Pancreas (tissue), 10 donors: ENCODE measurements around the gene TRIP12. TPM values are rescaled to one million over a fixed set of nuclear protein-coding genes. Genes with fewer than 3 reads are reported as not detected.

Experiments used
- ATAC-seq, 4 donors: fragments of 200-7000 bp; cut with Tn5 transposase; one replicate each; pipeline versions ENCODE4 v1.8.0 to v1.9.1; 2020; ENCODE audit warnings: mild to moderate bottlenecking in 4 of 4, moderate library complexity in 4 of 4
- DNase-seq, 6 donors: peaks; one replicate each; pipeline ENCODE4 v3.0.0-alpha.2; 2020
- FAIRE-seq: peaks from 2 replicates; lab custom pipeline; 2012; peaks lifted over from hg19 to GRCh38; lab: Jason Lieb, UNC
- H3K27ac ChIP-seq, 4 donors: fragments of 200-600 bp; sonication (generic); 1 replicate in 3 of 4; 2 replicates in 1 of 4; pipeline versions ENCODE4 v1.5.0 to v1.8.0; 2020
- H3K27me3 ChIP-seq, 4 donors: fragments of 200-600 bp; one replicate each; pipeline ENCODE4 v1.8.0; 2021
- H3K36me3 ChIP-seq, 3 donors: fragments of 200-600 bp; sonication (generic) in 1 of 3; one replicate each; pipeline versions ENCODE4 v1.5.0 to v1.8.0; 2020 to 2021
- H3K4me1 ChIP-seq, 3 donors: fragments of 200-600 bp; one replicate each; pipeline ENCODE4 v1.8.0; 2021
- H3K4me3 ChIP-seq, 4 donors: fragments of 200-600 bp; sonication (generic) in 2 of 4; one replicate each; pipeline versions ENCODE4 v1.5.0 to v1.8.0; 2020 to 2021
- H3K9me3 ChIP-seq, 4 donors: fragments of 200-600 bp; one replicate each; pipeline ENCODE4 v1.8.0; 2021
- WGBS, 2 donors: extraction: QIAGEN DNeasy Blood & Tissue Kit; methylation state at CpG; one replicate each; pipeline ENCODE4 v1.1.7; 2013; 5-methylcytosine and 5-hydroxymethylcytosine counted together
- intact Hi-C, 3 donors: fragments of 100-400 bp; cut with DNase I; formaldehyde crosslinking; loops; one replicate each; pipeline versions ENCODE4 v1.11.1 to v1.14.2; 2022
- polyA plus RNA-seq, 2 donors: library from polyadenylated mRNA; stranded (reverse); fragments of 200-250 nt; gene quantifications; one replicate each; pipeline ENCODE4 v1.2.3, GENCODE V29; 2013
- total RNA-seq, 6 donors: library from RNA; stranded (reverse); fragmentation: NEBNext Ultra II Directional in 4 of 6; extraction: Animal tissue kit (Norgen Biotek cat#: 25700) in 4 of 6; gene quantifications; one replicate each; pipeline versions ENCODE4 v1.2.1 to v1.2.4, GENCODE V29; 2021 to 2023
- TF ChIP-seq, protein P1 (sequence below), 4 donors: fragments of 200-600 bp; sonication (generic) in 3 of 4; IDR thresholded peaks; one replicate each; pipeline versions ENCODE4 v1.5.0 to v1.8.0; 2021; ENCODE audit warnings: antibody characterized with exemption in 4 of 4
- donor health status: healthy with polysubstance abuse.
- donor health status: DM: no; HTN: no; CAD: no; lungs with moderate emphysema.
- donor health status: DM: no; HTN: no; CAD: no.
- donor health status: control.
- donor health status: control.
- donor health status: Bipolar disorder and iron deficiency.
- donor health status: DM: yes; HTN: yes; CAD: no.
- donor health status: DM: no; HTN: no; CAD: no.
- donor health status: DM: no; HTN: no; CAD: no.
- donor health status: DM: yes; HTN: yes; CAD: no.

The TRIP12 gene
- total and polyA plus RNA-seq, 8 donors, result 12.2 to 106 (median 58.6) TPM

DNA sequence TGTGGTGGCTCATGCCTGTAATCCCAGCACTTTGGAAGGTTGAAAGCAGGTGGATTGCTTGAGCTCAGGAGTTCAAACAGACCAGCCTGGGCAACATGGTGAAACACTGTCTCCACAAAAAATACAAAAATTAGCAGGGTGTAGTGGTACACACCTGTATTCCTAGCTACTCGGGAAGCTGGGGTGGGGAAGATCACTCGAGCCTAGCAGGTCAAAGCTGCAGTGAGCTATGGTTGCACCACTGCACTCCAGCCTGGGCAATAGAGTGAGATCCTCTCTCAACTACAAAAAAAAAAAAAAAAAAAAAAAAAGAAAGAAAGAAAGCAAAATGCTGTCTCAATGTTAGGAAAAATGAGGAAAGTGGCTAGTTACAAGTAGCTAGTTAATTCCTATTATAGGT lies 56.8 kb downstream of the TRIP12 start:
- Histone ChIP-seq H3K27me3 (no peaks in the 10 kb centered on the region), H3K4me1 (peaks cover 0 to 6% (median 0%) of the 10 kb centered on the region in 3 donors), H3K4me3 (no peak overlapping the region), H3K36me3 (no peaks in the 10 kb centered on the region), H3K27ac (no peak overlapping the region), H3K9me3 (no peaks in the 10 kb centered on the region)
- intact Hi-C loops, result no loop called here
- FAIRE-seq (no peak), ATAC-seq (no peak), DNase-seq (no peak)
- 94% methylated on average over 2 of the region's 2 CpGs for WGBS, 2 donors
- TF ChIP-seq, protein P1, sequence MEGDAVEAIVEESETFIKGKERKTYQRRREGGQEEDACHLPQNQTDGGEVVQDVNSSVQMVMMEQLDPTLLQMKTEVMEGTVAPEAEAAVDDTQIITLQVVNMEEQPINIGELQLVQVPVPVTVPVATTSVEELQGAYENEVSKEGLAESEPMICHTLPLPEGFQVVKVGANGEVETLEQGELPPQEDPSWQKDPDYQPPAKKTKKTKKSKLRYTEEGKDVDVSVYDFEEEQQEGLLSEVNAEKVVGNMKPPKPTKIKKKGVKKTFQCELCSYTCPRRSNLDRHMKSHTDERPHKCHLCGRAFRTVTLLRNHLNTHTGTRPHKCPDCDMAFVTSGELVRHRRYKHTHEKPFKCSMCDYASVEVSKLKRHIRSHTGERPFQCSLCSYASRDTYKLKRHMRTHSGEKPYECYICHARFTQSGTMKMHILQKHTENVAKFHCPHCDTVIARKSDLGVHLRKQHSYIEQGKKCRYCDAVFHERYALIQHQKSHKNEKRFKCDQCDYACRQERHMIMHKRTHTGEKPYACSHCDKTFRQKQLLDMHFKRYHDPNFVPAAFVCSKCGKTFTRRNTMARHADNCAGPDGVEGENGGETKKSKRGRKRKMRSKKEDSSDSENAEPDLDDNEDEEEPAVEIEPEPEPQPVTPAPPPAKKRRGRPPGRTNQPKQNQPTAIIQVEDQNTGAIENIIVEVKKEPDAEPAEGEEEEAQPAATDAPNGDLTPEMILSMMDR (IDR thresholded peaks at IDR 0.05), result no peak

GRCh38 chr2:229861431-229861830 lies 60.4 kb downstream of the TRIP12 start:
- Histone ChIP-seq H3K27me3 (no peaks in the 10 kb centered on the region), H3K36me3 (peaks cover 0 to 11% (median 10%) of the 10 kb centered on the region in 3 donors), H3K4me1 (peaks cover 0 to 8% (median 0%) of the 10 kb centered on the region in 3 donors), H3K4me3 (no peak overlapping the region), H3K27ac (no peak overlapping the region), H3K9me3 (no peaks in the 10 kb centered on the region)
- DNase-seq, result no peak
- intact Hi-C loops, result no loop called here
- TF ChIP-seq, protein P1 (IDR thresholded peaks at IDR 0.05), result no peak
- peak; percentile 29 for FAIRE-seq
- ATAC-seq, result no peak

- no peaks in the 10 kb centered on the region for H3K9me3 ChIP-seq
- no peaks in the 10 kb centered on the region for H3K27me3 ChIP-seq
- H3K27ac ChIP-seq, result no peak overlapping the region
- TF ChIP-seq, protein P1 (IDR thresholded peaks at IDR 0.05), result no peak
- ATAC-seq (no peak), FAIRE-seq (no peak), DNase-seq (no peak)
- H3K36me3 ChIP-seq, result peaks cover 0 to 11% (median 10%) of the 10 kb centered on the region in 3 donors
- intact Hi-C loops, result no loop called here
- 98 to 100% methylated on average over 1 of the region's 1 CpG for WGBS, 2 donors
- no peak overlapping the region for H3K4me3 ChIP-seq
- peaks cover 0 to 14% (median 0%) of the 10 kb centered on the region in 3 donors for H3K4me1 ChIP-seq
Observed at GRCh38 chr2:229860334-229860733, 61.5 kb downstream of the TRIP12 start.

DNA sequence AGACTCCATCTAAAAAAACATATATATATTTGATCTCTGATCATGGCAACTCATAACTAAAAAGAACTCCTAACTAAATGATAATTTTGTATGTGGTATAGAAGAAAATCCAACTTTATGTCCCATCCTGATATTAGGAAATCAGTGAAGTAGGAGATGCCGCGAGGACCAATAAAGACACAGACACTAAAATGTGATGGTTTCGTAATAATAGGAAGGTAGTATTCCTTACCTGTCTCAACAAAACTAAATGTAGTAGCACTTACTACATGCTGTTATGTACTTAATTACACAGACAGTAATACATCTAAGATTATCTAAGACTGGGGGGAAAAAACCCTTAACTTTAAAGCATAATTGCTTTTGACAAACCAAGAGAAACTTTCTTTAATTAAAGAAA lies 63.5 kb downstream of the TRIP12 start:
- ATAC-seq (no peak), FAIRE-seq (no peak), DNase-seq (no peak)
- Histone ChIP-seq H3K4me3 (no peak overlapping the region), H3K4me1 (peaks cover 0 to 8% (median 0%) of the 10 kb centered on the region in 3 donors), H3K36me3 (peaks cover 0 to 11% (median 10%) of the 10 kb centered on the region in 3 donors), H3K27me3 (no peaks in the 10 kb centered on the region), H3K27ac (no peak overlapping the region), H3K9me3 (no peaks in the 10 kb centered on the region)
- 96% methylated on average over 3 of the region's 3 CpGs for WGBS, 2 donors
- intact Hi-C loops, result no loop called here
- TF ChIP-seq, protein P1 (IDR thresholded peaks at IDR 0.05), result no peak

DNA sequence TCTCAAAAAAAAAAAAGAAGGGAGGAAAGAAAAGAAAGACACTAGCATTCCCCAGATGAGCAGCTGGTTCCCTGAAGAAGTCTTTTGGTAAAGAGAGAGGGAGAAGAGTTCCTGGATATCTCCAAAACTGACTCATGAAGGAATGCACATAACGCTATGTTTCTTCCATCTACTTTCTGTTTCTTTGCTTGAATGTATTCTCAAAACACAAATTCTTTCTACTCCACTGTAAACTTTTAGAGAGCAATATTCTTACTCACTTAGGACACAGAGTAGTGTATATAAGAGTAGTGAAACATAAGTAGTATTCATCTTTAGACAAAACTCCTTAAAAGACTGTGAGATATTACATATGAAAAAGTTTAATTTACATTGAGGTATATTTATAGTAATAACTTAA lies 64.2 kb downstream of the TRIP12 start:
- TF ChIP-seq, protein P1 (IDR thresholded peaks at IDR 0.05), result no peak
- intact Hi-C loops, result no loop called here
- no peak for ATAC-seq
- no peaks in the 10 kb centered on the region for H3K9me3 ChIP-seq
- no peak for DNase-seq
- WGBS, 2 donors, result 95 to 100% methylated on average over 1 of the region's 1 CpG
- FAIRE-seq, result no peak
- peaks cover 0 to 13% (median 0%) of the 10 kb centered on the region in 3 donors for H3K4me1 ChIP-seq
- no peaks in the 10 kb centered on the region for H3K27me3 ChIP-seq
- H3K4me3 ChIP-seq, result no peak overlapping the region
- H3K36me3 ChIP-seq, result peaks cover 0 to 11% (median 10%) of the 10 kb centered on the region in 3 donors
- H3K27ac ChIP-seq, result no peak overlapping the region
